Astrocyte of the cerebellum (primary cell): Measurements from ENCODE around the gene PROK2.

Source experiments
- DNase-seq: peaks from one replicate; pipeline ENCODE4 v3.0.0-alpha.2; 2011; ENCODE audit warnings: low read depth
- H3K4me3 ChIP-seq: 2 replicates; pipeline ENCODE4 v1.5.1; 2011; ENCODE audit warnings: mild to moderate bottlenecking, low read depth, low read length, moderate library complexity
- CTCF ChIP-seq: IDR thresholded peaks from 2 replicates; pipeline ENCODE4 v1.5.1; 2012; ENCODE audit warnings: low read length, low read depth, moderate library complexity, mild to moderate bottlenecking; ENCODE audit errors: missing control alignments
- in situ Hi-C: cut with HindIII; loops from 2 replicates; pipeline ENCODE4 v1.10.0; 2017; ENCODE audit warnings: low sequenced_read_pairs

The PROK2 gene

GRCh38 chr3:71805691-71806090 lies 20.7 kb upstream of the PROK2 start:
- DNase-seq: no peak
- no peak for TF ChIP-seq CTCF
- no peak overlapping the region for H3K4me3 ChIP-seq
- in situ Hi-C loops: no loop called here

- no peak for TF ChIP-seq CTCF
- in situ Hi-C loops: no loop called here
Measured at GRCh38 chr3:71805199-71805598, 20.3 kb upstream of the PROK2 start.

GRCh38 chr3:71803248-71803647 lies 18.3 kb upstream of the PROK2 start:
- no peak overlapping the region for H3K4me3 ChIP-seq
- DNase-seq: no peak
- in situ Hi-C loops: no loop called here
- TF ChIP-seq CTCF: no peak

More at GRCh38 chr3:71805199-71805598, 20.3 kb upstream of the PROK2 start:
- no peak for DNase-seq
- no peak overlapping the region for H3K4me3 ChIP-seq

- in situ Hi-C loops: no loop called here
Measured at GRCh38 chr3:71801986-71802385, 17.0 kb upstream of the PROK2 start.

GRCh38 chr3:71800023-71800422 lies 15.1 kb upstream of the PROK2 start:
- TF ChIP-seq CTCF: no peak
- in situ Hi-C loops: no loop called here
- no peak overlapping the region for H3K4me3 ChIP-seq
- no peak for DNase-seq

More at GRCh38 chr3:71801986-71802385, 17.0 kb upstream of the PROK2 start:
- no peak overlapping the region for H3K4me3 ChIP-seq
- DNase-seq: no peak
- no peak for TF ChIP-seq CTCF

- in situ Hi-C loops: no loop called here
- no peak for TF ChIP-seq CTCF
- DNase-seq: no peak
- no peak overlapping the region for H3K4me3 ChIP-seq
Measured at GRCh38 chr3:71797455-71797854, 12.5 kb upstream of the PROK2 start.

- in situ Hi-C loops: no loop called here
- no peak for DNase-seq
- no peak for TF ChIP-seq CTCF
Measured at GRCh38 chr3:71796290-71796689, 11.3 kb upstream of the PROK2 start.

More at GRCh38 chr3:71796290-71796689, 11.3 kb upstream of the PROK2 start:
- no peak overlapping the region for H3K4me3 ChIP-seq
